HG03565 (cell line): ENCODE measurements around the gene RAB1A.

ENCODE experiments used
- ATAC-seq: cut with Tn5 transposase; IDR thresholded peaks from one replicate; pipeline ENCODE4 v1.9.1; 2021; ENCODE audit warnings: mild to moderate bottlenecking, moderate library complexity; ENCODE audit not compliant: unreplicated experiment

The RAB1A gene

DNA sequence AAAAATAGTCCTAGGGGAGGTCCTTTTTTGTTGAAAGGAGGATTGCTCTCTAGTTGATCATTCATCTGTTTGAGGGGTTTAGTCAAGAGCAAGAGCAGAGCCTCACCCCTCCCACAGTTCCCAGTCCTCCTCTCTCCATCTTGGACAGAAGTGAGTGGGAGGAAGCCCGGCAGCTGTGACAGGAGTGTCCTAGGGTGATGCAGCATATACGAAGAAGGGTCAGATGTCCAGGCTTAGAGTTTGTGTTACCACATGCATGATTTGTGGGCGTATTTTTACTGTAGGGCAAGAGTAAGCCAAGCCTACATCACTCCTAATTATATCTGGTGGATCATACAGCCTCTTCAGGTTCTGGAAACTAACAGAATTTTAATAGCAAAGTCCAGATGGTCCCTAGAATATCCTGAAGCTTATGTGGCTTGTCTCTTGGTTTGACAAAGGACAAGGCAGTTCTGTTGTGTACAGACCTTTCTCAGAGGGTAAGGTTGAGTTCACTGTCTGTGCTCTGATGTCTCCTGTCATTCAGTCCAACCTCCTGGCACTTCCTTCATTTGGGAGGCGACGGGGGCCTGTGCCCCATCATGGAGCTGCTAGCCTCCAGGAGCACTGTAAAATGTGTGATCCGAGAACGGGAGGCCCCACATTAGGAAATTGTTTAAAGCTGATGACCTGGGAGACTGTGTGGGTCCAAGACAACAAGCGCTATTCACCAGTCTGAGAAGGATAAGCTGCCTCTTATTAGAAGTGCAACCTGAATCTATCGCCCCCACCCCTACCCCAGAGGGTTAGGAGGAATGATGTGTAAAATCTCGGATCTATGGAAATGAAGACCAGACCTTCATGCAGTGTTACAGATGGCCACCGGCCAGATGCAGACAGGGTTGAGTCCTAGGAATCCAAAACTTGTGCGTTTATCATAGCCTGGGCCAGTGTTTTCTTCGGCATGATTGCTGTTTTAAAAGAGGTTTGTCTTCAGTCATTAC, 66.8 kb downstream of the RAB1A start:
- no peak for ATAC-seq

DNA sequence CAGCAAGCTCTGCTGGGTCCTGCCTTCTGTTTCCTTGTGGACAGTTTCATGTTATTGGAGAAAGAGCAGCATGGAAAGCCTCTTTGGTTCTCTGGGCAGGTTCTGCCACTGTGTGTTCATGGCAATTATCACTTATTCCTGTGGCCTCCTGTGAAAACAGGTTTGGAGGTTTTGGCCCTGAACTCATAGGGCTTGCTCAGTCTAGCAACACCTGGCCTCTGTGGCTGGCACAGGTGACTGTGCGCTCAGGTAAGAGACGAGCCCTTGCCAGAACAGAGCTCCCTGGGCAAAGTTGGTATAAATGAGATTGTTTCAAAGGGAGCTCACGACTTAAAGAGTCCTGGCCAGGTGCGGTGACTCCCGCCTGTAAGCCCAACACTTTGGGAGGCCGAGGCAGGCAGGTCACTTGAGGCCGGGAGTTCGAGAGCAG, 68.0 kb downstream of the RAB1A start:
- ATAC-seq, result no peak

DNA sequence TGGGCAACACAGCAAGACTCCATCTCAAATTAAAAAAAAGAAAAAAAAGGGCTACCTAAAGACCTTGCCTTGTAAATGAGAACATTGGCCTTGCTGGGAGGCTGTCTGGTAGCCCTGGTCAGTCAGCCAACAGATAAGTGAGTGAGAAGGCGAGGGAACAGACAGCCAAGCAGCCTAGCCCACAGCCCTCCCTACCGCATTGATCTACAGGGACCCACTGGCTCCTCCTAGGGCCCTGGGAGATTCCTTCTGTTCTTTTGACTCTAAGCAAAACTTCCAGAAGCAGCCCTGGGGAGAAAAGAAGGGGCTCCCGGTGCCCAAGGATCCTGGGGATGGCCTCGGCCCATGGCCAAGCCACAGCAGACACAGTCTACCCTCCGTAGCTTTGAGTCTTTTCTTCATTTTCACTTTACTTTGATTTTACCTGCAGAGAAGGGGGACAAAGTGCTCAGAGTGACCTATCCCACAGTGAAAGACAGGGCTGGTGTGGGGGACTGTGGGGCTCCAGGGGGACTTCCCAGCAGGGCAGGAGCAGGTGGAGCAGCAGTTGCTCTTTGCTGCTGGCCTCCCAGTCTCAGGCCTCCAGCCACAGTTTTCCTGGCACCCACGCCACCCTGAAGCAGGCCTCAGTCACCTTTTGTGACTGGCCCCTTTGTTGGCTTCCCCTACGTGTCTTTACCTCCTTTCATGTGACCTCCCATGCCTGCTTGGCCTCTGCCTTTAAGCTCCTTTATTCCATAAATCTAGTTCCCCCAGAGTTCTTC, 68.6 kb downstream of the RAB1A start:
- ATAC-seq, result no peak

DNA sequence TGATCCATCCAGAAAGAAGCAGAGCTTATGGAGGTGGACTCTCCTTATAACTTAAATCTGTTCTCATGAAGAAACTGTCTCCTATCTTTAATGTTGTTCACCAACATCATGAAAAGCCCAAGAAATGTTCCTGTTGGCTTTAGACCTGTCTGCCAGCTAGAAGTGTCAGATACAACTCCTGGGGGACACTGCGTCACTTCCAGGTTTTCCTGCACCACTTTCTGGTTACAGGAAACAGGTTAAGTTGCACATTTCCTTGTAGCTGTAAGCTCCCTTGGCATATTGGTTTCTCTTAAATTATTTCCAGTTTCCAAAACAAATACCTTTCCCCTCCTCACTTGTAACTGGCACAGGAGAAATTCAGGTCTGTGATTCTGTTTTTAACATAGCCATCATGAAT, 70.8 kb downstream of the RAB1A start:
- no peak for ATAC-seq

DNA sequence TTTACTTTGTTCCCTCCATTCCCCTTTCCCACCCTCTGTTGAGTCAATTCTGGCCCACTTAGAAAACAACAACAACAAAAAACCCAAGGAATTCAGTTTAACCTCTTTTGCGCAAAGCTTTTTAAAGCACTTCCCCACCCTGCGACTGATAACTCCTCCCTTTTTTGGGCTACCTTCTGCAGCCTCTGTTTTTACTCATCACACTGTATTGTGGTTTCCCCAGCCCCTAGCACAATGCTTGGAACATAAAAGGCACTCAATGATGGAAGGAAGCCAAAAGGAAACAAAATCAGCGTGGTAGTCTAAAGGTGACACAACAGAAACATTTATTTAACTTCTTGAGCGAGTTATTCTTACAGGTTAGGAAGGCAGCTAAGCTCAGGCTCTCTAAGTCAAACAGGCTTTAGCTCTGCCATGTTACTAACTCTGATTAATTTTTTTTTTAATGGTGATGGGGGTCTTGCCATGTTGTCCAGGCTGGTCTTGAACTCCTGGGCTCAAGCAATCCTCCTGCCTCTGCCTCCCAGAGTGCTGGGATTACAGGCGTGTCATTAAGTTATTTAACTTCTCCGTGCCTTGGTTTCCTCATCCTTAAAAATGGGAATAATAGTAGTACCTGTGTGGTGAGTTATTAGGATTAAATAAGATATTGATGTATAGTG, 72.4 kb downstream of the RAB1A start:
- ATAC-seq, result no peak

DNA sequence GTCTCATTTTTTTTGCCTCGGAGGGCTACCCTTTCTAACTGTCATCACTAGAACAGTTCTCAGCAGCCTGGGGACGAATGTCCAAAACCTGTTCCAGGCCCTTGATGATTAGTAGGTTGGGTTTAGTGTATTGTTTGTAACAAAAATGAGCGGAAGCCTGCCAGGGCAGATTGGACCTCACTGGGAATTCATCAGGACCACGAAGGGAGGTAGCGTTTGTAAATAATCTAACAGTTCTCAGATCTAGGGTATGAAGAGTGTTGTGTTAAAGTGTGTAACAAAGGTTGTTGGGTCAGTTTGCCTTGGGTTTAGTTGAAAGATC, 72.9 kb downstream of the RAB1A start:
- no peak for ATAC-seq

DNA sequence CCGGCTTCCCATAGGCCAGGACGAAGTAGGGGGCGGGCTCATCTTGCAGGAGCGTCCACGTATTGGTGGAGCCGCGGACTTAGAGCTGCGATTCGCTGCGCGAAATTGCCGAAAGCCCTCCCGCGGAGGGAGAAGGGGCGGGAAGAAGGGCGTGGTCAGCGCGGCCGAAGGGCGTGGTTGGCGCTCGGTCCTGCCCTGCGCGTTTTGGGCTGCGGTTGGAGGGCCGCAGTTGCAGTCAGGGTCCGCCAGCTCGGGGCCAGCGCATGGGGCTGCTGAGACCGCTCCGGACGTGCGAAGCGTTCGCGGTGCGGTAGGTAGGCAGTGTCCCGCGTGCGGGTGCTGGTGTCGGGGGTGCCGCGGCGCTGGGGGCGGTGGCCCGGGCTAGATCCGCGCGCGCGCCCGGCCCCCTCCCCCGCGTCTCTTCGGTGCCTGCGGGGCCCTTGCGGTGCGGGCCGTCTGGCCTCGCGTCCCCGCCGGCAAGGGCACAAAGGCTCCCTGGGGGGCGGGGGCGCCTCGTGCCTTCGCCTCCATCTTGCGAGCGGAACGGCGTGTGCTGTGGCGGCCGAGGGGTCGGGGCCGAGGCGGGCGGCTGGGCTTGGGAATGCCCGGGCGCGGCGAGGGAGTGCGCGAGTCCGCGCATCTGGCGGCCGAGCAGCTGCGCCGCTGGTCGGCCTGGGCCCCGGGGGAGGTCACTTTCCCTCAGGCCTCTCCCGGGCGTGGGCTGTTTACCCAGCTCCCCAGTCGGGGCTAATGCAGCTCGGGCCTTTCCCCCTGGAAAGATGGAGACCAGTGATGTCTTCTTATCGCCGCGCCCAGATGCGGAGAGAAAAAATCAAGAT, 73.5 kb downstream of the RAB1A start, which contains the start of gene CEP68:
Gene CEP68 (plus strand): TSS at position 202 of the 839 bp plus-strand sequence. CDS start 13,029 bp downstream, outside the sequence.
- peak; percentile 64 for ATAC-seq

DNA sequence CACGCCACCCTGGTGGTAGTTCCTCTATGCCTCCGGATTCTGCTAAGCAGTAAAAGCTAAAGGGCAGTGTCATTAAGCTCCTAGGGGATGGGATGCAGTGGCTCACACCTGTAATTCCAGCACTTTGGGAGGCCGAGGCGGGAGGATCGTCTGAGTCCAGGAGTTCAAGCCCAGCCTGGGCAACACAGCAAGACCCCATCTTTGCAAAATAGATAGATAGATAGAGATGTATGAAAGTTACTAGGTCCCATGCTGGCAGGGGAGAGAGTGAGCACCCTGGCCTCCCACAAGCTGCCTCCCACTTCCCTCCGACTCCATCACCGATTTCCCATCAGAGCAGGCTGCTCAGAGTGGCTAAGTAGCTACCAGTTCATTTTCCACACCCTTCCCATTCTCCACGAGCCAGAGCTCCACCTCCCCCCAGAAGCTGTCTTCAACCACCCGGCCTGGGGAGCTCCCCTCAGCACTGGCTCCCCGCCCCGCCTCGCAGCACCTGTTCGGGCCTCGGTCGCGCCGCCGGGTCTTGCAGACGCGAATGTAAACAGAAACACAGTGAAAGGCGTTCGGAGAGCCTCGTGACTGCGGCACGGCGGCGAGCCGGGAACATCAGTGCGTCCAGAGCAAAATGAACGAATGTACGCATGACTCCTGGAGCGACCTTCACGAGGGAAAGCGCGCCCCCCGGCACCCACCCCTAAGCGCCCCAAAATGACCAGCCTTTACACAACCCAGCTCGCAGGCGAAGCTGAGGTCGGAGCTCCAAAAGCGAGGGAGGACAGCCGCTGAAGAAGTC, 74.3 kb downstream of the RAB1A start:
- ATAC-seq, result peak; percentile 7

DNA sequence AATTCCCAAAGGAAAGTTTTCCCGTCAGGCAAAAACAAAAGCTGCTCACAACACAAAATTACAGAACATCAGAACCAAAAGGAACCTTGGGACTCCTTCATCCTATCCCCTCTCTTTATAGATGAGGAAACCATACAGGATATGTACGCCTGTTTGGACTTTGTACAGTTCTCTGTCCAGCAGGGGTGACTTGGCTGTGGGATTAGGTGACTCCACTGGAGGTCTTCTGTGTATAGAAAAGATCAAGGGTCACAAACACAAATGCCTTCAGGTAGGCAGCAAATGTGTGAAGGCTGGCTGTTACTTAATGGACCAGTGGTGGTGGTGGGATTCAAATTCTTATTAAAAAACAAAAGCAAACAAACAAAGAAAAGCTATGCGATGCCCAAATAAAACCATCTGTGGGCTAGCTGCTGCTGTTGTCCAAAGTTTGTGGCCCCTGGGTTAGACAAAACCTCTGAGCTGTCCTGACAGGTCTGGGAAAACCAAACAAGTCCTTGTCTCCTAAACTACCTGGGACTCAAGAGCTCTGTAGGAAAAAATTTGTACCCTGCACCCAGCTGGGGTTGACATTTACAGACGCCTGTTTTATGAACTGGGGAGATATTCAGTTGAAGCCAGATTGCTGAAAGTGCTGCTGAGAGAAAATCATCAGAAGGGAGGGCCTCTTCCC, 75.0 kb downstream of the RAB1A start:
- no peak for ATAC-seq

DNA sequence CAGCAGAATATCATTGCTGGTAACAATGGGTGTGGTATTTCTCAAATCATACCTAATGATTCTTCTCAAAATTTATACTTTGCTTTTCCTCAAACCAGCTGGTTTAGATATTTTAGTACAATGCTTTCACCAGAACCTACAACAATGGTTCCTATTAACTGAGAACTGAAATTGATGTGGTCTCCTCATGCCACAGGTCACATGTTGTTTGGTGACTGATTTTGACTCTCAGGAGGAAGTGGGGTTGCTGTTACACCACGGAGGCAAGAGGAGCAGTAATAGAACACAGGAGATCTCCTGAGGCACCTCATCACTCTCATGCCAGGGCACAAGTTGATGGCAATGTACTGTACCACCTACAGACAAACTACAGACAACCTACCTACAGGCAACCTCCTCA, 76.7 kb downstream of the RAB1A start:
- ATAC-seq, result peak; percentile 57

DNA sequence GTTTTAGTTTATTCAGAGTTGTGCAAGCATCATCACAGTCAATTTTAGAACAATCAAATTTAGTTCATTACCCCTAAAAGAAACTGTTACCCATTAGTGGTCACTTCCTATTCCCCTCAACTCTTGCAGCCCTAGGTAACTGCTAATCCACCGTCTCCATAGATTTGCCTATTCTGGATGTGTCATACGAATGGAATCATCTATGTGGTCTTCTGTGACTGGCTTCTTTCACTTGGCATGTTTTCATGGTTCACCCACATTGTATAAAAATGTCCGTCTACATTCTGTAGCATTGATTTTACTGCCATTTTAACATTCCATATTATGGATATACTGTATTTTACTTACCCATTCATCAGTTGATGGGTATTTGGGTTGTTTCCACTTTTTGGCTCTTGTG, 79.0 kb downstream of the RAB1A start:
- ATAC-seq, result no peak

DNA sequence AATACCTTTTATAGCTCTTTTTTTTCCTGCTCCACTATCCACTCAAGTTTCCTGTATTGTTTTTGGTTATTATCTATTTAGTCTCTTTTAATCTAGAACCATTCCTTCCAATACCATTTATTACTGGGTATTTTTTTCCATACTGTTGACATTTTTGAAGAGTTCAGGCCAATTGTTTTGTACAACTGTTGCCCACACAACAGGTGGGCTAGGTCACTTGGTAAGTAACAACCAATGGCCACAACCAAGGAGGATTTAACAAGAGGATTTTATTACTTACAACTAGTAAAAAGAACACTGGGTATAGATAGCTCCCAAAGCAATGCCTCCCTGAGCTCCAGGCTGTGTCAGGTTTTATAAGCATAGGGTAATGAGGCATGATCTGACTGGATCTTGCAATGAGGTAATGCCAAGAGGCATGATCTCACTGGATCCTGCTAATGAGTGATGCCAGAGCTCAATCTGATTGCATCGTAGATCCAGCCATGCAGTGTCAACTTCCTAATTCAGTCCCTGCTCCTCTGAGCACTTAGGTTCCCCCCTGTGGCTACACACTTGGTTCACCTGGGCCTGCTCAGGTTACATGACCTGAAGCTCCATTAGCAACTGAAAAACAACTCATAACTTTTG, 80.8 kb downstream of the RAB1A start:
- ATAC-seq, result no peak

DNA sequence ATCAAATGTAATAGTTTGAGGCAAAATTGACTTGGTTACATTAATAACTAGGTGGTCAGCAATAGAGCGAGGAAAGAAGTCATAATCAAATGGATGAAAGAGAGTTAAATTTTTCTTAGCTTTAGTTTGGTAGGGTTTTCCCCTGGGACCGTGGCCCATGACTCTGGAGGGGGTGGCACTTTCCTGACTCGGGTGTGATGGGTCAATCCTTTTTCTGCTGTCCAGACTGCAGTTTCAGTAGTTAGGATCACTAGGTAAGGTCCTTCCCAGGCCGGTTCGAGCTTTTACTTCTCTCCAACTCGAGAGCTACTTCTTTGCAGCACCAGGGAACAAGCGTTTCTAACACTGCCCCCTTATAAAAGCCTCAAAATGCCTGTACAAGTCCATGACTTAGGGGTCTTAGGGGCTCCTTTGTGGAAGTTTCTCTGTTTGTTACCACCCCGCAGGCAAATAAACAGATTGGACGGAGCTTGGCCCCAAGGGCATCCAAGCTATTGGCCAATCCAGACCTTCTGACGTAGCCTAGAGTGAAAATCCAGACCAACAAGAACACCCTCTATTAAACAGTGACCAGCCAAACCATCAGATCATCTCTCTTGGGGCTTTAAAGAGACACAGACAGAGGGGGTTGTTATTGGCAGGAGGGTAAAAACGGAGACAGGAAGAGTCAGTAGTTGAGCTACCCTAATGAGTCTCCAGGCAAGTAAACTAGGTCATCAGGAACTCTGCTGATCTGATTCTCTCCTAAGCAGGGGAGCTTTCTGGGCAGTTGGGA, 83.1 kb downstream of the RAB1A start:
- no peak for ATAC-seq

DNA sequence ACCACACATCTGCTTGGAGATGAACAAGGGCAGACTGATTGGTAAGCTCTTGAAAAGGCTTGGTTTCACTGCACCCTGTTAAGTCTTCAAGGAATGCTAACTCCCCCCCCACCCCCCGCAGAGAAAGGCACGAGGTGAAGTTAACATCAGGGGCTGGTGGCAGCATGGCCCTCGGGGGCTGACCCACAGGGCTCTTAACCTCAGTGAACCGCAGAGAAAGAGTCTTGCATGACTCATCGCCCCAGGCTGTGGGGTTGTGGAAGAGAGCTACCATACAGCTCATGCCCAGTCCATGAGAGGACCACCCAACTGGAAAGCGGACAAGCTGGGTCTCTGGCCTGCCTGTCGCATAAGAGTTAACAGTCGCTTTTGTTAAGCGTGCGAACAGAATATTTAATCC, 84.3 kb downstream of the RAB1A start:
- no peak for ATAC-seq

DNA sequence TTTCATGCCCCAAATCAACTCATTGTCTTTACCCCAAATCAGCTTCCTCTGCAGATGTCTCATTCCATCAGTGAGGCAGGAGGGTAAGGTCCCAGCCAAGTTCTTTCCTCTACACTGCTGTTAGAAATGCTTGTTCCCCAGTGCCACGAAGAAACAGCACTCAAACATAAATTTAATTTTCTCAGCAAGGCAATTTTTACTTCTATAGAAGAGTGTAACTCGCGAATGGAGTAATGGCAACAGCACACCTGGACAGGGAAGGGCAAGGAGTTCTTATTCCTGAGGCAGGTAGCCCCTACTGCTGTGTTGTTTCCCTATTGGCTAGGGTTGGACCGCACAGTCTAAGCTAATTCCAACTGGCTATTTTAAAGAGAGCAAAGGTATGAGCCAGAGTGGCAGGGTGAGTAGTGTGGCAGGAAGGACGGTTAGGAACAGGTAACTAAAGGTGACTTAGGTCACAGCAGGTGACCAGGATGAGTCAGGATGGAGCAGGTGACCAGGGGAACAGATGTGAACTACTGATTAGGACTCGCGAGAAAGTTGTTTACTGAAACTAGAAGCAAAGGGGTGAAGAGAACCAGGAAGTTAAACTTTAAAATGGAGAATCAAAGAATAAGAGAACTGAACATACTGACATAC, 85.7 kb downstream of the RAB1A start:
- no peak for ATAC-seq

DNA sequence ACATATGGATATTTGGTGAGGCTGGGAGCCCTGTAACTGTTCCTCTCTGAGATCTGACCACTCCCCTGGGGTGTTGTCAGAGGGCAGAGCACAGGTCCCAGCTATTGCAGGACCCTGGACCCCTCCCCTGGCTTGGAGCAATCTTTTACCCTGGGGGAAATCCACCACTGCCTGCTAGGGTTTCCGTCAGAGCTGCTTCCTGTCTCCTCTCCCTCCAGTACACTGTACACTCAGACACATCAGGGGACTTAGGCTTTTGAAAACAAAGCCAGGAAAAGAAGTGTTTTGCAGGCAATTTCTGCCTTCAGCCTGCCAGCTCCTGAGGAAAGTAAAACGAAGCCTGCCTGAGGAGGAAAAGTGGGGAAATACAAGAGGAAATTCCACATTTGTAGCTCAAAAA, 86.9 kb downstream of the RAB1A start:
- ATAC-seq, result no peak
